Measurements from ENCODE around the gene SEC31A.

Gene SEC31A

GRCh38 chr4:82770607-82771006 is 120.3 kb downstream of the SEC31A start:
- DNase-seq (ENCODE audit: low read depth): no peak
- no peak overlapping the region for H3K4me3 ChIP-seq (ENCODE audit: low read depth, low read length)
- TF ChIP-seq, protein P1, sequence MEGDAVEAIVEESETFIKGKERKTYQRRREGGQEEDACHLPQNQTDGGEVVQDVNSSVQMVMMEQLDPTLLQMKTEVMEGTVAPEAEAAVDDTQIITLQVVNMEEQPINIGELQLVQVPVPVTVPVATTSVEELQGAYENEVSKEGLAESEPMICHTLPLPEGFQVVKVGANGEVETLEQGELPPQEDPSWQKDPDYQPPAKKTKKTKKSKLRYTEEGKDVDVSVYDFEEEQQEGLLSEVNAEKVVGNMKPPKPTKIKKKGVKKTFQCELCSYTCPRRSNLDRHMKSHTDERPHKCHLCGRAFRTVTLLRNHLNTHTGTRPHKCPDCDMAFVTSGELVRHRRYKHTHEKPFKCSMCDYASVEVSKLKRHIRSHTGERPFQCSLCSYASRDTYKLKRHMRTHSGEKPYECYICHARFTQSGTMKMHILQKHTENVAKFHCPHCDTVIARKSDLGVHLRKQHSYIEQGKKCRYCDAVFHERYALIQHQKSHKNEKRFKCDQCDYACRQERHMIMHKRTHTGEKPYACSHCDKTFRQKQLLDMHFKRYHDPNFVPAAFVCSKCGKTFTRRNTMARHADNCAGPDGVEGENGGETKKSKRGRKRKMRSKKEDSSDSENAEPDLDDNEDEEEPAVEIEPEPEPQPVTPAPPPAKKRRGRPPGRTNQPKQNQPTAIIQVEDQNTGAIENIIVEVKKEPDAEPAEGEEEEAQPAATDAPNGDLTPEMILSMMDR (IDR thresholded peaks at IDR 0.05; ENCODE audit: insufficient read depth, low read depth, low read length, missing control alignments): no peak

Data from GM12865 (cell line).